Ovary (tissue), 3 donors: ENCODE data around the gene COL23A1.

Source experiments
- CTCF ChIP-seq, 3 donors: fragments of 450-650 bp in 2 of 3; fragments of 200-600 bp in 1 of 3; IDR thresholded peaks; one replicate each; pipeline versions ENCODE4 v1.5.1 to v1.8.0; 2016 to 2022; ENCODE audit warnings: antibody characterized with exemption in 3 of 3, mild to moderate bottlenecking in 1 of 3
- POLR2A ChIP-seq: fragments of 450-650 bp; IDR thresholded peaks from one replicate; pipeline ENCODE4 v1.6.1; 2017; ENCODE audit warnings: antibody characterized with exemption, mild to moderate bottlenecking, moderate library complexity
- donor health status: DM: no; HTN: no; CAD: no.

- TF ChIP-seq POLR2A, result no peak
- TF ChIP-seq CTCF (IDR thresholded peaks at IDR 0.05), result no peak
Measured at GRCh38 chr5:178423901-178424809, 166.0 kb downstream of the COL23A1 start.
